Adipocyte (in vitro differentiated cells): ENCODE measurements around the gene KIFC3.
"Not testable (repeated sequence)": the region's sequence is repeated elsewhere in the genome, so short reads cannot be mapped to it uniquely, and the experiment has no call there.

Experiments
- DNase-seq: peaks from one replicate; pipeline ENCODE4 v3.0.0-alpha.2; 2015; ENCODE audit warnings: low read depth
- H3K27me3 ChIP-seq: replicated peaks from 2 replicates; pipeline ENCODE4 v1.7.0; 2013; ENCODE audit warnings: mild to moderate bottlenecking, low read length, moderate library complexity; ENCODE audit not compliant: control insufficient read depth, insufficient read depth
- H3K36me3 ChIP-seq: 2 replicates; pipeline ENCODE4 v1.7.0; 2013; ENCODE audit warnings: low read length, mild to moderate bottlenecking, moderate library complexity; ENCODE audit not compliant: control insufficient read depth, insufficient read depth, severe bottlenecking
- H3K4me1 ChIP-seq: 2 replicates; pipeline ENCODE4 v1.7.0; 2013; ENCODE audit warnings: mild to moderate bottlenecking, low read length, moderate library complexity; ENCODE audit not compliant: control insufficient read depth, insufficient read depth
- H3K4me3 ChIP-seq: 2 replicates; pipeline ENCODE4 v1.7.0; 2013; ENCODE audit warnings: mild to moderate bottlenecking, low read length, moderate library complexity
- H3K9ac ChIP-seq: 2 replicates; pipeline ENCODE4 v1.7.0; 2013; ENCODE audit warnings: mild to moderate bottlenecking, low read length, moderate library complexity
- H3K9me3 ChIP-seq: 2 replicates; pipeline ENCODE4 v1.7.0; 2013; ENCODE audit warnings: mild to moderate bottlenecking, low read length, moderate library complexity; ENCODE audit not compliant: control insufficient read depth

KIFC3 gene

DNA sequence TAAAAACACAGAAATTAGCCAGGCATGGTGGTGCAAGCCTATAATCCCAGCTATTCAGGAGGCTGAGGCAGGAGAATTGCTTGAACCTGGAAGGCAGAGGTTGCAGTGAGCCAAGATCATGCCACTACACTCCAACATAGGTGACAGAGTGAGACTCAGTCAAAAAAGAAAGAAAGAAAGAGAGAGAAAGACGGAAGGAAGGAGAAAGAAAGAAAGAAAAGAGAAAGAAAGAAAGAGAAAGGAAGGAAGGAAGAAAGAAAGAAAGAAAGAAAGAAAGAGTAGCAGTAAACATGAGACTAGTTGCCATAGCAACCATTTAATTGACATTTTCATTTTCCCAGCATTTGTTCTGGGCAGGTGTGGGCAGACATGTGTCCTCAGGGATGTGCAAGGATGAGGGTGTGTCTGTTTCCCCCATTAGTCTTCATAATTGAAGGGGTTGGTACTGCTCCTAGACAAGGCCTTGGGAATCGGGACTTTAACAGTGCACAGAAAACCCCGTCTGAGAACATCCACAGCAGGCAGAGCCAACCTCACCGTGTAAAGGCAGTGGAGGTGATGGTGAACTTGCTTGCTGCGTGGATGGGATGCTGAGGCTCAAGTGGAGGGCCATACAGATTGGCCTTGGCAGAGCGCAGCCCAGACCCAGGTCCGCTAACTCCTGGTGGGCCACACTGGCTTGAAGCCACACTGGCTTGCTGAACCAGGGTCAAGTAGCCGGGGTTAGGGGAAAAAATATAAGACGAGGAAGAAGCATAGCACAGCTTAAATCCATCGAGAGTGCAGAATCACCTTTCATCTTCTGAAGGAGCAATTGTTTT, 35.2 kb upstream of the KIFC3 start:
- no peak for DNase-seq
- Histone ChIP-seq H3K36me3 (no peaks in the 10 kb centered on the region), H3K9me3 (no peaks in the 10 kb centered on the region), H3K4me1 (peaks cover 16% of the 10 kb centered on the region), H3K27me3 (peaks cover 4% of the 10 kb centered on the region), H3K4me3 (no peak overlapping the region), H3K9ac (no peak overlapping the region)

DNA sequence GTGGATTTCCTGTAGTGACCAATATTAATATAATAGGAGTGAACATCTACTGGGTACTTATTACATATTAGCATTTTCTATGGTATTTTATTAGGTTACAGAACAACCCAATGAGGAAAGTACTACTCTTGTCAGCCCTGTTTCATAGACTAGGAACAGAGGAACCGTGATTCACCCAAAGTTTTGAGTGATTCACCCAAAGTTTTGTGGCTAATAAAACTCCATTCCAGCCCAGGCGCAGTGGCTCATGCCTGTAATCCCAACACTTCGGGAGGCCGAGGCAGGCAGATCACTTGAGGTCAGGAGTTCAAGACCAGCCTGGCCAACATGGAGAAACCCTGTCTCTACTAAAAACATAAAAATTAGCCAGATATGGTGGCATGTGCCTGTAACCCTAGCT, 33.1 kb upstream of the KIFC3 start:
- H3K9ac ChIP-seq, H3K36me3 ChIP-seq, DNase-seq, H3K27me3 ChIP-seq, H3K9me3 ChIP-seq, H3K4me3 ChIP-seq: not testable (repeated sequence)
- peaks cover 30% of the 10 kb centered on the region for H3K4me1 ChIP-seq

DNA sequence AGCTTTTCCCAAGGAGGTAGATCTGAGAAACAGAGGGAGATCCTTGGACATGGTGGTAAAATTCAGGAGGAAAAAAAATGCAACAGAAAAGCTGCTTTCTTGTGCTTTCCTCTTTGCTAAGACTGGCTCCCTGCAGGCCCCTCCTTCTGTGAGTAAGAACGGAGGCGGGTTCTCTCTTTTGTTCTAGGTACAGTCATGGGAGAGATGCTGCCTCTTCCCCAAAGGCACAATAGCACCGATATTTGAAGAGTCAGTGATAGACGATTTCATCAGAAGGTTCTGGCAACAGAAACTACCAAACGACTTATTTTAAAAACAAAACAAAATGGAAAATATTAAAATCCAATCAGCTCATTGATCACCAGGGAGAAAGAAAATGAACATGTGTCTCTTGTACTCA, 32.6 kb upstream of the KIFC3 start:
- Histone ChIP-seq H3K9me3 (no peaks in the 10 kb centered on the region), H3K4me1 (peaks cover 34% of the 10 kb centered on the region), H3K9ac (no peak overlapping the region), H3K27me3 (peaks cover 4% of the 10 kb centered on the region), H3K4me3 (no peak overlapping the region), H3K36me3 (no peaks in the 10 kb centered on the region)
- no peak for DNase-seq

DNA sequence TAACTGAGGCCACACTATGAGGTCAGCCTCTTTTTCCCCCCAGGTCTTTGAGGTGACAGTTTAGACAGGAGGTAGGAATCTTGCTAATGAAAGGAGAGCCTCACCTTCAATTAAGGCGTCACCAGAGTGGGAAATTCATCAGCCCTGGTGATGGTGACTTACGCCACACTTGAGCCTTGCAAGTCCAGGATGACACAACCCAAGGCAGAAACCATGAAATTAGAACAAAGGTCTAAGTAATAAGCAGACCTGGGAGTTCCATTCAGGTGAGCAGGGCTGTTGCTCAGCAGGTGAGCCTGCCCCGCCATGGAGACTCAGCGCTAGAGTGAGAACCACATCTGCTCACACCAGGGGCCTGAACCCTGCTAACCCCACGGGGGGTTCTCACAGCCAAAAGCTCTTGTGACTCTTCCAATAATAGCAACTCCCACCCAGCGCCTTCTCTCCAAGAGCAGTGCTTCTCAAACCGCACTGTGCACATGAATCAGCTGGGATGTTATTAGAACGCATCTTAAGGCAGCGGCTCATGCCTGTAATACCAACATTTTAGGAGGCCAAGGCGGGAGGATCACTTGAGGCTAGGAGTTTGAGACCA, 28.7 kb upstream of the KIFC3 start:
- no peak for DNase-seq
- Histone ChIP-seq H3K4me3 (no peak overlapping the region), H3K9ac (no peak overlapping the region), H3K4me1 (peaks cover 46% of the 10 kb centered on the region), H3K36me3 (no peaks in the 10 kb centered on the region), H3K27me3 (peaks cover 7% of the 10 kb centered on the region), H3K9me3 (no peaks in the 10 kb centered on the region)

DNA sequence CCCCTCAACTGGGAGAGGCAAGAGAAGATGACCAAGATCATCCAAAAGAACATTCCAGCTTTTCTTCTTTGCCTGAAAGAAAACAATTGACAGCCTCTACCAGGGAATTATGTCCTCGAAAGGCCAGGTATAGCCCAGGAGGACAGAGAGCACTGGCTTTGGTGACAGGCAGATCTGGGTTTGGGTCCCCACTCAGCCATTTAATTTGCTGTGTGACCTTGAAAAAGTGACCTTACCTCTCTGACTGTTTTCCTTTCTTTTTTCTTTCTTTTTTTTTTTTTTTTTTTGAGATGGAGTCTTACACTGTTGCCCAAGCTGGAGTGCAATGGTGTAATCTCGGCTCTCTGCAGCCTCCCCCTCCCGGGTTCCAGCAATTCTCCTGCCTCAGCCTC, 27.7 kb upstream of the KIFC3 start:
- H3K4me1 ChIP-seq = peaks cover 36% of the 10 kb centered on the region
- peaks cover 14% of the 10 kb centered on the region for H3K27me3 ChIP-seq
- DNase-seq = no peak
- H3K9me3 ChIP-seq = no peaks in the 10 kb centered on the region
- no peak overlapping the region for H3K9ac ChIP-seq
- no peaks in the 10 kb centered on the region for H3K36me3 ChIP-seq
- no peak overlapping the region for H3K4me3 ChIP-seq

DNA sequence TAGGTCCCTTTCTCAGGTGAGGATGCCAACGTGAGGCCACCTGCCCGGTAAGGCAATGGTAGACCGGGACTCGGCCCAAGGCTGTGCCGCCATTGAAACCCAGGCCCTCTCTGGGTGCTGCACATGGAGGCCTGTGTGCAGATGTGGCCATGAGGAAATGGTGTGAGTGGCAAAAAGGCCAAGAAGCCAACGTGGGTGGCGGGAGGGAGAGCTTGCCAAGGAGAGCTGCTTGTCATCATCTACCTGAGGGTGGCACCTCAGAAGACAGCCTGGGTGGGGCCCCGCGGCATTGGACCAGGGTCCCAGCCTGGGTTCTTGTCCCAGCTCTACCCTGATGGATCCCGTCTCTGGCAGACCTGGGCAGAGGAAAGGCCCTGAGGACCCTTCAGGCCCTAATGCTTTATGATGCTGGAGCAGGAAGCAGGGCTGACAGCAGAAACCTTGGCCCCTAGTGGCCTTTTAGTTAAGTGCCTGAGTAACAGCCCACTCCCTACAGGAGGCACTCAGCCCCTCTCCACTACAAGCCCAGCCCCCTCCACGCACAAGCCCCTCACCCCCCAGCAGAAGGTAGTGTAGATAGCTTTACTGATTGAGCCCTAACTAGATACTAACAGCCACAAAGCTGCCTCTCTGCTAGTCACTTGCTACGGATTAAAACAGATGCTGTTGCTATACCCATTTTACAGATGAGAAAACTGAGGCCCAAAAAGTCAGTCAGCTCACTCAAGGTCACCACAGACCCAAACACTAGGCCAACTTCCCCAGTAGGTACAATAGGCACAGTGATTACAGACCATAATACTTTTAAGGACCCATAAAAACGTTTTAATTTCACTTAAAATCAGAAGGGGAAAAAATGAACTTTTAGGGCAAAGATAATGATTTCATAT, 26.2 kb upstream of the KIFC3 start:
- H3K27me3 ChIP-seq = peaks cover 20% of the 10 kb centered on the region
- H3K9ac ChIP-seq = no peak overlapping the region
- no peaks in the 10 kb centered on the region for H3K36me3 ChIP-seq
- H3K4me1 ChIP-seq = peaks cover 32% of the 10 kb centered on the region
- no peak for DNase-seq
- no peaks in the 10 kb centered on the region for H3K9me3 ChIP-seq
- no peak overlapping the region for H3K4me3 ChIP-seq

DNA sequence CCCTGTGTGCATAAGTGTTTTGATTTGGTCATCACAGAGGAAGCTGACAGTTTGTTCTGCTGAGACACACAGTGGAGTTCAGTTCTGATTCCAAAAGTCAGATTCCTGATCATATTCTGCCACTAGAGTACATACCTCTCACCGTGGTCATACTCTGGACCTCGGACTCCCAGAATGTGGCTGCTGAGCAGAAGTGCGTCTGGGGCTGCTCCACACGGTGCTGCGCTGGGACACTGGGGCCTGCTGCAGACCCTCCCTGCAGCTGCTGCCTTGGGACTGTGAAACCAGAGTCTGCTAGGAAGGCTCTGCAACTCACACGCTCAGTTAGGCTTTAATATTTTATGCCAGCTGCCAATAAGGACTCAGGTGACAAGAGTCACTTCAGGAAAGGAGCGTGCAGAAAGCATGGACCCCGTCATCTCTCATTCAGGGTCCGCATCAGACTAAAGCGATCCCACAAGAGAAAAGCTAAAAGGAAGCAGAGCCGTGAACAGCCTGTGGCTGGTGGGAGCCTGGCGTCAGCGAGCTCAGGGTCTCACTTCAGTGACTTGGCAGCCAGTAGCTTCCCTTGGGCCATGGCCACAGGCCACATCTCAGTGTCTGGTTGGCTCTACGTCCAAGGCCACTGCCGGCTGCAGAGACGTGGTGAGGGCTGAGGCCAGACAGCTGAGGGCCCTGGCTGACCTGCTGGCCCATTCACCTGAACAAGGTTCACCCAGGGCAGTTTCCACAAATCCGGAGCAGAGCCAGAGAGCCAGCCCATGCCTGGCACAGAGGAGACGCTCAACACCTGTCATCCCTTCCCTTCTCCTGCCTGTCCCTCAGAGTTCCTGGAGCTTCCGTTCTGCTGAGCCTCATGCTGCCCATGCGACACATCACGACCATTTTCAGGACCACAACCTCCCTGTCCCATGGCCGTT, 24.7 kb upstream of the KIFC3 start:
- Histone ChIP-seq H3K4me3 (no peak overlapping the region), H3K36me3 (no peaks in the 10 kb centered on the region), H3K27me3 (peaks cover 22% of the 10 kb centered on the region), H3K4me1 (peaks cover 32% of the 10 kb centered on the region), H3K9me3 (no peaks in the 10 kb centered on the region), H3K9ac (no peak overlapping the region)
- no peak for DNase-seq

DNA sequence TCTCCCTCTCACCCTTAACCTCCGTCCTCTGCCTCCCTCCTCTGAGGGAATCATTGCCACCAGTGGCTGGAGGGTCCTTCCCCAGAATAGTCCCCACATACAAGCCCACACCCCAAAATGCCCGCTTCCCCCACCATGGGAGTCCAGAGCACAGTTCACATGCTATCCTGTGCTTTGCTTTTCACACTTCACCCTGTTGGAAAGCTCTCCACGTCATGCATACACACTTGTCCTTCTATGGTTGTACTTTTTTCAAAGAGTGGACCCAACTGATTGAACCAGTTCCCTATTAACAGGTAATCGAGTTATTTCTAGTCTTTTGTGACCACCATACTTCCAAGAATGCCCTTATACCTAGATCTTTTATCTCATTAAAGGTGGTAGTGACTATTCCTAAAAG, 23.8 kb upstream of the KIFC3 start:
- H3K27me3 ChIP-seq = peaks cover 26% of the 10 kb centered on the region
- no peak overlapping the region for H3K4me3 ChIP-seq
- H3K4me1 ChIP-seq = peaks cover 24% of the 10 kb centered on the region
- no peak for DNase-seq
- H3K9me3 ChIP-seq = no peaks in the 10 kb centered on the region
- no peaks in the 10 kb centered on the region for H3K36me3 ChIP-seq
- no peak overlapping the region for H3K9ac ChIP-seq

DNA sequence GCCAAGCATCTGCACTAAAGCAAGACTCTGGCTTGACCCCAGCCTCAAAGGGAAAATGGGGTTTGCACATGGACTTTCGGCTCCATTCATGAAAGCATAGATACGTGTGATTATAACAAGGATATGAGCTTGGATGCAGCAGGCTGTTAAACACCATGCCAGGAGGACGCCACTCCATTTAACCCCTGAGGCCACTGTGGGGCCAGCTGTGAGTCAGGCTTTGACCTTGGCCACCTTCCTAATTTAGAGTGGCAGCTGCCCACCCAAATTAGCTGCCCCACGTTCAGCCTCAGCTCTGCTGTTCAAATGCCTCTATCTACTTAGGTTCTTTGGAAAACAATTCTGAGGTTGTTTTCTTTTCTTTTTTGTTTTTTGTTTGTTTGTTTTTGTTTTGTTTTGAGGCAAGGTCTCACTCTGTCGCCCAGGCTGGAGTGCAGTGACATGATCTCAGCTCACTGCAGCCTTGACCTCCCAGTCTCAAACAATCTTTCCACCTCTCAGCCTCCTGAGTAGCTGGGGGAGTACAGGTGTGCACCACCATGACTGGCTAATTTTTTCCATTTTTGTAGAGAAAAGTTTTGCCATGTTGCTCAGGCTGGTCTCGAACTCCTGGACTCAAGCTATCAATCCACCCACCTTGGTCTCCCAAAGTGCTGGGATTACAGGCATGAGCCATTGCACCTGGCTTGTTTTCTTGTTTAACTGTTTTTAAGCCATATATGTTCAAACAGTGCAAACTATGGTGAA, 23.2 kb upstream of the KIFC3 start:
- DNase-seq = no peak
- no peaks in the 10 kb centered on the region for H3K36me3 ChIP-seq
- peaks cover 26% of the 10 kb centered on the region for H3K27me3 ChIP-seq
- no peak overlapping the region for H3K9ac ChIP-seq
- no peak overlapping the region for H3K4me3 ChIP-seq
- no peaks in the 10 kb centered on the region for H3K9me3 ChIP-seq
- H3K4me1 ChIP-seq = peaks cover 18% of the 10 kb centered on the region

DNA sequence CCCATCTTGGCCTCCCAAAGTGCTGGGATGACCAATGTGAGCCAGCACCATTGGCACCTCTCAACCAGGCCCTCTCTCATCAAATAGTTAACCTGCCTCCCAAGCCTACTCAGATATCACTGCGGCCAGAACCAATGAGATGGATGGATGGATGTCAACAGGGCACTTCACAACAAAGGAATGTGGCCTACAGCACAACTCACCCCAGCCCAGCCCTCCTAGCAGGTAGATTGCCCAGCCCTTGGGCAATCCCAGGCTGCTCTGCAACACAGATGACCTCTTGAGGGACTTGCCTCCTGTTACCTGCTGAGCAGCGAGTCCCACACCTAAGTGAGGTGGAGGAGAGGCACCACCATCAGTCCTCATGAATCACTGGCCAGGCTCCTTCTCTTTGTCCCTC, 22.6 kb upstream of the KIFC3 start:
- Histone ChIP-seq H3K4me3 (no peak overlapping the region), H3K9me3 (no peaks in the 10 kb centered on the region), H3K27me3 (peaks cover 26% of the 10 kb centered on the region), H3K4me1 (peaks cover 13% of the 10 kb centered on the region), H3K9ac (no peak overlapping the region), H3K36me3 (no peaks in the 10 kb centered on the region)
- no peak for DNase-seq
